Osteocyte (in vitro differentiated cells): ENCODE data around the gene MAPT. TPM values are rescaled to one million over a fixed set of nuclear protein-coding genes. Genes with fewer than 3 reads are reported as not detected.
A peak's percentile ranks its signal among the peaks of the same experiment; 100 is the strongest.

Experiments
- DNase-seq: peaks from one replicate; pipeline ENCODE4 v3.0.0; 2021; ENCODE audit warnings: mixed read lengths; ENCODE audit not compliant: unreplicated experiment; ENCODE audit errors: extremely low spot score
- H3K27ac Mint-ChIP-seq: one replicate; pipeline ENCODE4 v1.8.0; 2021; ENCODE audit warnings: mild to moderate bottlenecking, mixed read lengths; ENCODE audit not compliant: unreplicated experiment
- H3K27me3 Mint-ChIP-seq: one replicate; pipeline ENCODE4 v1.8.0; 2021; ENCODE audit warnings: mixed read lengths; ENCODE audit not compliant: unreplicated experiment
- H3K36me3 Mint-ChIP-seq: one replicate; pipeline ENCODE4 v1.8.0; 2021; ENCODE audit warnings: mixed read lengths; ENCODE audit not compliant: unreplicated experiment
- H3K4me1 Mint-ChIP-seq: one replicate; pipeline ENCODE4 v1.8.0; 2021; ENCODE audit warnings: mixed read lengths; ENCODE audit not compliant: unreplicated experiment
- H3K4me3 Mint-ChIP-seq: one replicate; pipeline ENCODE4 v1.8.0; 2021; ENCODE audit warnings: mild to moderate bottlenecking, moderate library complexity, mixed read lengths; ENCODE audit not compliant: unreplicated experiment
- H3K9me3 Mint-ChIP-seq: one replicate; pipeline ENCODE4 v1.8.0; 2021; ENCODE audit warnings: mixed read lengths; ENCODE audit not compliant: unreplicated experiment
- CTCF ChIP-seq: fragments of 200-600 bp; sonication (generic); IDR thresholded peaks from 2 replicates; pipeline ENCODE4 v1.5.0; 2021; ENCODE audit warnings: antibody characterized with exemption, mild to moderate bottlenecking, moderate library complexity
- total RNA-seq: library from RNA; stranded (reverse); gene quantifications from 2 replicates; pipeline ENCODE4 v1.2.1, GENCODE V29; 2021

Gene MAPT
- total RNA-seq, 1 donor from 2014 or later = 1.6 TPM

- no peak for TF ChIP-seq CTCF
- Mint-ChIP-seq H3K9me3 (no peaks in the 10 kb centered on the region), H3K4me1 (peaks cover 6% of the 10 kb centered on the region), H3K36me3 (peaks cover 29% of the 10 kb centered on the region), H3K4me3 (no peak overlapping the region), H3K27me3 (no peaks in the 10 kb centered on the region), H3K27ac (no peak overlapping the region)
- DNase-seq = no peak
Measured at GRCh38 chr17:46042246-46042645, 147.9 kb downstream of the MAPT start.

GRCh38 chr17:46042925-46043324 lies 148.6 kb downstream of the MAPT start:
- H3K9me3 Mint-ChIP-seq = no peaks in the 10 kb centered on the region
- H3K27me3 Mint-ChIP-seq = no peaks in the 10 kb centered on the region
- no peak for TF ChIP-seq CTCF
- no peak overlapping the region for H3K4me3 Mint-ChIP-seq
- no peak for DNase-seq
- peaks cover 28% of the 10 kb centered on the region for H3K36me3 Mint-ChIP-seq
- no peak overlapping the region for H3K27ac Mint-ChIP-seq
- peaks cover 6% of the 10 kb centered on the region for H3K4me1 Mint-ChIP-seq

- no peak for DNase-seq
- Mint-ChIP-seq H3K36me3 (peaks cover 22% of the 10 kb centered on the region), H3K27ac (peak overlapping the region; percentile 45), H3K4me1 (peaks cover 6% of the 10 kb centered on the region), H3K4me3 (no peak overlapping the region), H3K9me3 (no peaks in the 10 kb centered on the region), H3K27me3 (no peaks in the 10 kb centered on the region)
- no peak for TF ChIP-seq CTCF
Measured at GRCh38 chr17:46043606-46044005, 149.3 kb downstream of the MAPT start.

GRCh38 chr17:46044286-46044928 lies 150.1 kb downstream of the MAPT start:
- TF ChIP-seq CTCF = peak; percentile 90
- no peak for DNase-seq
- Mint-ChIP-seq H3K4me1 (peaks cover 6% of the 10 kb centered on the region), H3K27me3 (no peaks in the 10 kb centered on the region), H3K9me3 (no peaks in the 10 kb centered on the region), H3K36me3 (peaks cover 23% of the 10 kb centered on the region), H3K27ac (peak overlapping the region; percentile 45), H3K4me3 (no peak overlapping the region)

- H3K4me1 Mint-ChIP-seq = peaks cover 6% of the 10 kb centered on the region
Measured at GRCh38 chr17:46044989-46045388, 150.6 kb downstream of the MAPT start.

More at GRCh38 chr17:46044989-46045388, 150.6 kb downstream of the MAPT start:
- Mint-ChIP-seq H3K4me3 (no peak overlapping the region), H3K27me3 (no peaks in the 10 kb centered on the region), H3K36me3 (peaks cover 26% of the 10 kb centered on the region), H3K27ac (no peak overlapping the region), H3K9me3 (no peaks in the 10 kb centered on the region)
- no peak for TF ChIP-seq CTCF
- no peak for DNase-seq
